Measurements from ENCODE around the gene CTSK.

CTSK gene

GRCh38 chr1:150749720-150750311, 58.2 kb downstream of the CTSK start:
- H3K4me1 ChIP-seq (ENCODE audit: control insufficient read depth in 1 of 2, insufficient read depth in 1 of 2, low read depth in 1 of 2, low read length in 1 of 2), result no peaks in the 10 kb centered on the region
- H3K4me3 ChIP-seq (ENCODE audit: low read depth in 1 of 2, low read length in 1 of 2), result no peak overlapping the region
- no peak for TF ChIP-seq CTCF (IDR thresholded peaks at IDR 0.05)
- H3K27ac ChIP-seq, result peak overlapping the region; percentile 32
- H3K36me3 ChIP-seq, result peaks cover 100% of the 10 kb centered on the region
- H3K27me3 ChIP-seq, result no peaks in the 10 kb centered on the region
- H3K9me3 ChIP-seq, result peaks cover 7% of the 10 kb centered on the region

DNA sequence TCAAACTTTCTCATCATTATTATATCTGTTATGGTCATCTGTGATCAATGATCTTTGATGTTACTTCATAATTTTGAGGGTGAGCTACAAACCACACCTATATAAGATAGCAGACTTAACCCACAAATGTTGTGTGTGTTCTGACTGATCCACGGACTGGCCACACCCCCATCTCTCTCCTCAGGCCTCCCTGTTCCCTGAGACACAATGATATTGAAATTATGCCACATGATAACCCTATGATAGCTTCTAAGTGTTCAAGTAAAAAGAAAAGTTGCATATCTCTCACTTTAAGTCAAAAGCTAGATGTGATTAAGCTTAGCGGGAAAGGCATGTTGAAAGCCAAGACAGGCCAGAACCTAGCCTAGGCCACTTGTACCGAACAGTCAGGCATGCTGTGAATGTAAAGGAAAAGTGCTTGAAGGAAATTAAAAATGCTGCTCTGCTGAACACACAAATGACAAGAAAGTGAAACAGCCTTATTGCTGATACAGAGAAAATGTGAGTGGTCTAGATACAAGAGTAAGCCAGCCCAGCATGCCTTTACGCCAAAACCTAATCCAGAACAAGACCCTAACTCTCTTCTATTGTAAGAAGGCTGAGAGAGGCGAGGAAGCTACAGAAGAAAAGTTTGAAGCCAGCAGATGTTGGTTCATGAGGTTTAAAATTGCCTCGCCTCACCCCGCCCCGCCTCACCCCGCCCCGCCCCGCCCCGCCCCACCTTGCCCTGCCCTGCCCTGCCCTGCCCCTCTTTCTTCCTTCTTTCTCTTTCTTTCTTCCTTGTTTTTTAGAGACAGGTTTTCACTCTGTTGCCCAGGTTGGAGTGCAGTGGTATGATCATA, 59.0 kb downstream of the CTSK start:
- Histone ChIP-seq H3K4me1 (ENCODE audit: control insufficient read depth in 1 of 2, insufficient read depth in 1 of 2, low read depth in 1 of 2, low read length in 1 of 2) (no peaks in the 10 kb centered on the region), H3K9me3 (peaks cover 8% of the 10 kb centered on the region), H3K36me3 (peaks cover 96% of the 10 kb centered on the region), H3K27ac (peak overlapping the region; percentile 32), H3K4me3 (ENCODE audit: low read depth in 1 of 2, low read length in 1 of 2) (no peak overlapping the region), H3K27me3 (no peaks in the 10 kb centered on the region)
- no peak for TF ChIP-seq CTCF (IDR thresholded peaks at IDR 0.05)
